Stimulated activated CD8-positive, alpha-beta memory T cell treated with anti-CD3 and anti-CD28 coated beads, Interleukin-15, amount 100 ng/mL, for 48 hours (primary cell): Measurements from ENCODE around the gene UBN1.

Experiments
- DNase-seq, 2 donors: peaks; one replicate each; pipeline ENCODE4 v3.0.0-alpha.2; 2020; ENCODE audit warnings: low read depth in 2 of 2

The UBN1 gene

DNA sequence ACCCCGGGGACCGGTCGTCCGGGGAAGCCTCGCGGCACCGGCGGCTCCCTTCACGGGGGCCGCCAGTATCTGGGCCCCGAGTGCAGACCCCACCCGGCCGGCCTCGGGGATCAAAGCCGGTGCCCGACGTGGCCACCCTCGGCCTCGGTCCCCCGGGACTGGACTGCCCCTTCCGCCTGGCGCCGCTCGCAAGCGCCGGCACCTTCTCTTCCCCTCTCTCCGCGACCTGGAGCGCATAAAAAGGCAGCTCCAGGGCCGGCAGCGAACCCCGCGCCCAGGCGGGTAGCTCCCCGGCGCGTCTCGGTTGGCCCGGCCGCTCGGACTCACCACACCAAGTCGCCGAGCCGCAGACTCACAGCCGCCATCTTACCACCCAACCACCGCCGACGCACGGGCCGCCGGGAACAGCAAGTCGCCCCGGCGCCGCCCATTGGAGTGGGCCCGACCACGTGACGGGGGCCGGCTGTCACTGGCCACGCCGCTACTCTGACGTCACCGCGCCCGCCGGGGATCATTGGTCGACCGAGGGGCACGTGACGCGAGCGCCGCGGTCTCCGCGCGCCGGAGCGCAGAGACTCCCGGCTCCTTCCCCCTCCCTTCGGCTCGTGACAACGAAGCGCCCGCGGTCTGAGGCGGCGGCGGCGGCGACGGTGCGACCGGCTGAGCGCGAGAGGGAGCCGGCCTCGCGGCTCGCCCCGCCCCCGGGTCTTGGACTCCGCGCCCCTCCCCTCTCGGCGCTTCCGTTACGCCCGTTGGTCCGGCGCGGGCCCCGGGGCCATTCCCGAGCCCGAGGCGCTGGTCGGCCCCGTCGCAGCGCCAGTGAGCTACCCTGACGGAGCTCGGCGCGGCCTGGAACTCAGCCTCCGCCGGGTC, at the start of gene UBN1, which contains the start of gene GLYR1:
Gene UBN1 (plus strand): TSS at position 581 of the 873 bp plus-strand sequence. CDS start 5,437 bp downstream, outside the sequence.
Gene GLYR1 (minus strand): TSS at position 388 of the 873 bp plus-strand sequence. CDS start 23 bp downstream, at position 365.
- DNase-seq = peak; percentile 100

GRCh38 chr16:4797805-4798252, 49.5 kb upstream of the UBN1 start:
- DNase-seq = no peak

DNA sequence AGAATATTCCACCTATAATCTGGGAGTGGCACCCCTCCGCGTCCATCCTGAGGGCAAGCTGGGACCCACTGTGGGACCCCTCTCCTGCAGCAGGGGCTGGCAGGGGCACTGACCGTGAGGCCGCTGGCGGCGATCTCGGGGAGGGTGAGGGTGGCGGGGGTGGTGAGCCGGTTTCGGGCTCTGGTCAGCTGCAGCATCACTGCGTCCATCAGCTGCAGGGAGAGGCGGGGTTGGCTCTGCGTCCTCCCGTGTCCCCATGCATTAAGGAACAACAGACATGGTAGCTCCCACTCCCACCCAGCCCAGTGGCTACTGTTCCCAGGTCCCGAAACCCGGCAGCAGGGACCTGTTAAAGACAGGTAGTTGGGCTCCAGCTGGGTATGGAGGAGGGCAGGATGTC, 48.8 kb upstream of the UBN1 start:
- no peak for DNase-seq

- DNase-seq = no peak
These were observed 48.0 kb upstream of the UBN1 start for GRCh38 chr16:4799171-4799855.

GRCh38 chr16:4800290-4801041, 46.8 kb upstream of the UBN1 start:
- DNase-seq = no peak

DNA sequence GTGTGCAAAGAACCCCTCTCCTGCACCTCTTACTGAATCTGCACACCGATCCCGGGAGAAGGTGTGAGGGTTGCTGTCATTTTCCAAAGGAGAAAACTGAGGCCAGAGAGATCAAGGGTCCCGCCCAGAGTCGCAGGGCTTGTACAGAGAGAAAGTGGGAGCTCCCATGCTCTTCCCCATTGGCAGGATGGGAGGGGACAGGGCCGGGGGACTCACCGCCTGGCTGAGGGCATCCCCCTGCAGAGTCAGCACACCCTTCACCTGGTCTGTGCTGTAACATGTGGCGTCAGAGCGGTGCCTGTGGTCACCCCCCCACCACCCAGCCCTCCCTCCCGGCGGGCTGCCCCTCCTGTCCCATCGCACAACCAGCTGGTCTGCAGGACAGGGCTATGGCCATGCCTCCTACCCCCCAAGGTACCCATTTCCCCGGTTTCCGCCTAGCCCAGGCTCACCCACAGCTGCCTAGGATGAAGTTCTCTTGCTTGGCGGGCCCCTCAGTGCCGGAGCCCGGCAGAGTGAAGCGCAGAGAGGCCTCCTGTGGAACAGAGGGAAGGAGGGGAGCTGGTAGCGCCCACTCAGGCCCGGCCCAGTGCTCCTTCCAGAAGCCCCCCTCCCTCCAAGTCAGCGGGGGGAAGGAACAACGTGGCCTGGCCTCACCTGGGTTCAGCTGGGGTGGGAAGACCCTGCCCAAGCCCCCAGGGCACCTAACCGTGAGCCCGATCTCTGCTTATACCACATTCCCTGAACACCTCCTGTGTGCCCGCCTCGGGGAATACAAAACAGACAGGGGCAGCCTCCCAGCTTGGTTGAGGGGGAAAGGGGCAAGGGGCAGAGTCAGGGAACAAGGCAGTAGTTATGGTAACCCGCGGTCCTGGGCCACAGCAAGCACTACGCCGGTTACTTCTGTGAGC, 46.0 kb upstream of the UBN1 start:
- no peak for DNase-seq

GRCh38 chr16:4801962-4802658, 45.2 kb upstream of the UBN1 start, which contains the start of gene ROGDI:
Gene ROGDI, minus strand, starts transcription at chr16:4802633. Its CDS starts 62 bp downstream, at chr16:4802571.
- peak; percentile 53 to 59 for DNase-seq

DNA sequence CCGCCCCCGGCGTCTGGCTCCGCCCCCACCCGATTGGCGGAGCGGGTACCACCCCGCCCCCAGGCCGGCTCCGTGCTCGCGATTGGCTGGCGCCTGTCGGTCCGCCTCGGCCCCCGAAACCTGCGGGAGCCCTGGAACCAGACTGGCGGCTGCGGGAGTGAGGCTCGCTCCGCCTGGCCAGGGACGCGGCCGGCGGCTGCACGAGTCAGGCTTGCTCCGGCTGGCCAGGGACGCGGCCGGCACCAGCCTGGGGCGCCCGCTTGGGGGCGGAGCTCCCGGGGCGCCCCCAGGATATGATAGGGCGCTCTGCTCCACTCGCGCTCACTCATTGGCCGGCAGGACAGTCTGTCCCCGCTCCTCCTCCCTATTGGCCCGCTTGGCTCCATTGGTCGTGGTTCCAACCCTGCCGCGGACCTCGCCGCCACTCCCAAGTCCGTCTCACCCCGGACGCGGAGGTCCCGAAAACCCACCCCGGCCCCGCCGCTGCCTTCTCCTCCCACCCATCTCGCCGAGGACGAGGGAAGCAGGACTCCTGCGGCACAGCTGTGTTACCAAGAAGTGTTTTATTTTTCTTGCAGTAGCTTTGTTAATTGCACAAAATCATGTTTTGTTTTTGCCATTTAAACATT, 44.5 kb upstream of the UBN1 start:
- DNase-seq = peak; percentile 78 to 80

DNA sequence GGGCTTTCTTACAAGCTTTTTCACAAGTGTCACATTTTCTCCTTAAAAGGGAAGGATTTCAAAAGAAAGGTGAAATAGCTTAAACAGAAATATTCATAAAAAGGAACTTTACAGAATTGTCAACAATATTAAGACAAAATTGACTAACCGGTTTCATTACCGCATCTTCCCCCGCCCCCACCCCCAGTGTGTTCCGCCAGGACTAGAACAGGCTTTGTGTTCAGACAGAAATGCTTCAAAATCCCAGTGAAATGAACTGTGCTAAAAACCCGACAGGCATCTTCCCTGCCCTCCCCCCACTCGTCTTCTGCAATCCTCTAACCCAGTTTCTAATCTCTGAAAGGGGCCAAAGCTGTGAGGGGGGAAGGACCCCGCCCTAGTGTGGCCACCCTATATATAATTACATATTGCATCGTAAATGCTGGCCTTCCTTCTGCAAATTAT, 43.9 kb upstream of the UBN1 start:
- no peak for DNase-seq

GRCh38 chr16:4803898-4804762, 43.2 kb upstream of the UBN1 start:
- no peak for DNase-seq

GRCh38 chr16:4805231-4805630, 42.0 kb upstream of the UBN1 start:
- no peak for DNase-seq

DNA sequence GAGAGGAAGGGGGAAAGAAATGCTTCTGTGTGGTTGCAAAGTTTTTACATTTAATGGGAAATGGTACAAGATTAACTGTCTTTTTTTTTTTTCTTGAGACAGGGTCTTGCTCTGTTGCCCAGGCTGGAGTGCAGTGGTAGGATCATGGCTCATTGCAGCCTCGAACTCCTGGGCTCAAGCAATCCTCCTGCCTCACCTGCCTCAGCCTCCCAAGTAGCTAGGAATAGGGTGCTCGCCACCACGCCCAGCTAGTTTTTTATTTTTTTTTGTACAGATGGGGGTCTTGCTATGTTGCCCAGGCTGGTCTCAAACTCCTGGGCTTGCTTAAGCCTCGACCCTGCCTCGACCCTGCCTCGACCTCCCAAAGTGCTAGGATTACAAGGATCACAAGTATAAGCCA, 41.0 kb upstream of the UBN1 start:
- DNase-seq = no peak

DNA sequence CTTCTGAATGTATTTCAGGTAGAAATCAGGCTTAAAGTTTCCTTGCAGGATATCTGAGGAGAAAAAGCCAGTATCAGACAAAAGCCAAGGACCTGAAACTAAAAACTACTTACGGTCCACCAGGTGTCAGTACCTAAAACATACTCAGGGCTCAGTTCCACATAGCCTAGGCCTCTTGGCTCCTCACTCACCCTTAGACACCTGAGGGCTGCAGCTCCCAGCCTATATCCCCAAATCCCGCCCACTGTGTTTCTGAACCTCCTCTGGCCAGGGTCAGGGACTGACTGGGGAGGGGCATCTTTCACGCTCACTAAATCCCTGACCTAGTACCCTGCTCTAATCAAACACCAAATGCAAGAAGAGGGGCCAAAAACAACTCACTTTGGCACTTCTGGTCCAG, 36.0 kb upstream of the UBN1 start:
- no peak for DNase-seq

DNA sequence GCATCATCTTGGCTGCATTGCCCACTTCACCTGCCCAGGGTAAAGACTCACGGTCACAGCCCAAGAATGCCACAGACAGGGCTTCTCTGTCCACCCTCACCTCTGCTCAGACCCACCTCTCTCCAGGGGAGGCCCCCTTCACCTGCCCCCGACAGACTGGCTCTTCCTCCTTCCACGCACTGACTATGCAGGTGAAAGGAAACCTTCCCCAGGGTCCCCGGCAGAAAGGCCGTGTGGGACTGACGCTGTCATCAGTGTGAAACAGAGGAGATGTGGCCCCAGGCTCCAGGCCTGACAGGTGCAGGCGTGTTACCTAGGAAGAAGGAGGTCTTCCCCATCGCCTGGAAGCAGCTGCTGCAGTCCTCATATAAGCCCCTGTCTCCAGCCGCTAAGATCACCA, 35.5 kb upstream of the UBN1 start:
- no peak for DNase-seq

DNA sequence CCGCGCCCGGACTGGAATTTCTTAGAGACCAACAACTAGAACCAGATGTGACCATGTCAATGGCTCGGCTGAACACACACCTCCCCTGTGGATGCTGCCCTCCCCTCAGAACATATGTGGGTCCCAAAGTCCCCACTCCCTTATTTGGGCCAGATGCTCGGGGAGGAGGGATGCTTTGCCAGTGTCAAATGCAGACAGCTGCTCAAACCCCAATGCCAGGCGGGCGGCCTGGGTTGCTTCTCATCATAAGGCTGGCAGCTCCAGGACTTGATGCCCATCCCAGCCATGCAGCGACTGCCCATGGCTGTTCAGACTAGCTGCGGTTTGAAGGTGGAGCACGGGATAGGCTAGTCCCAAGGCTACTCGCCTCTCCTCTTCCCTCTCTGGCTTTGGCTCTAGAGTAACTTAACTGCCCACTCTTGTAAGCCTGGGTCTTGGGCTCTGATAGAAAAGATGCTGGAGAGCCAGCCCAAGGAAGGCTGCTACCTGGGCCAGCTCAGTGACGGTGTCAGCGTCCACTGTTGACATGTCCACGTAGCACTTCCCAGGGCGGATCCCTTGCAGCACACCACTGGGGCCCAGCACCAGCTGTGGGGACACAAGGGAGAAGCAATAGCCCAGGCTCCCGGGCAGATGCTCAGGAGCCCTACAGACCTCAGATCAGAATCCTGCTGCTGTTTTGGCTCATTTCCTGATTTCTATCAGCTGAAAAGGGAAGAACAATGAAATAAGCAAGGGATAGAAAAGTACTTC, 33.9 kb upstream of the UBN1 start:
- DNase-seq = no peak

- DNase-seq = no peak
These were observed 33.2 kb upstream of the UBN1 start for GRCh38 chr16:4814046-4814445.

GRCh38 chr16:4814542-4815173, 32.6 kb upstream of the UBN1 start:
- DNase-seq = no peak

DNA sequence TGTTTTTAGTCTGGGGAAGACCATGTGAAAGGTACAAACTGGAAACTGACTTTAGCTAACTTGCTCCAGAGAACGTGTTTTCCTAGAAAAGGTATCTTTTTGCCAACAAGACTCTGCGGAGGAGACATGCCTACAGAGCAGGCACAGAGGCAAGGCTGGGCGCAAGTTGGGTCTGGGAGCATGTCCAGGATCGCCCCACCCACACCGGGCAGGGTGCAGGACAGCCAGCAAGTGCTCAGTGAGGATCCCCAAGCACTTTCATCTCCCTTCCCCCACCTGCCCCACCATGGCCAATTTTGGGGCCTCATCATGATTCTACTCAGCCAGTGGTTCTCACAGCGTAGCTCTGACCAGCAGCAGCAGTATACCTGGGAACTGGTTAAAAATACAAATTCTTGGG, 26.6 kb upstream of the UBN1 start:
- no peak for DNase-seq
